RWPE2 (cell line): ENCODE measurements around the gene SERPINB6.
"Not testable (repeated sequence)": the region's sequence is repeated elsewhere in the genome, so short reads cannot be mapped to it uniquely, and the experiment has no call there.

ENCODE experiments used
- ATAC-seq: fragments of 200-7000 bp; cut with Tn5 transposase; 3 replicates; pipeline ENCODE4 v1.9.1; 2021; ENCODE audit warnings: low read depth
- DNase-seq: peaks from one replicate; pipeline ENCODE4 v3.0.0-alpha.2; 2020; ENCODE audit warnings: low spot score
- H3K27ac ChIP-seq: fragments of 450-650 bp; 2 replicates; pipeline ENCODE4 v1.5.1; 2017; ENCODE audit warnings: mild to moderate bottlenecking; ENCODE audit not compliant: poor library complexity, severe bottlenecking
- H3K27me3 ChIP-seq: fragments of 250-450 bp; sonication (Bioruptor Pico); 2 replicates; pipeline ENCODE4 v1.5.1; 2021; ENCODE audit warnings: mild to moderate bottlenecking, moderate library complexity; ENCODE audit not compliant: insufficient read depth, poor library complexity, severe bottlenecking
- H3K36me3 ChIP-seq: fragments of 250-450 bp; sonication (Bioruptor Pico); 2 replicates; pipeline ENCODE4 v1.5.1; 2020; ENCODE audit warnings: low read depth, mild to moderate bottlenecking, moderate library complexity
- H3K4me1 ChIP-seq: fragments of 250-450 bp; sonication (Bioruptor Pico); 2 replicates; pipeline ENCODE4 v1.5.1; 2021; ENCODE audit warnings: mild to moderate bottlenecking, moderate library complexity; ENCODE audit not compliant: insufficient read depth, poor library complexity, severe bottlenecking
- H3K4me3 ChIP-seq: fragments of 250-450 bp; sonication (Bioruptor Pico); 2 replicates; pipeline ENCODE4 v1.5.1; 2021; ENCODE audit warnings: mild to moderate bottlenecking, moderate library complexity; ENCODE audit not compliant: severe bottlenecking
- H3K9me3 ChIP-seq: fragments of 250-450 bp; sonication (Bioruptor Pico); 2 replicates; pipeline ENCODE4 v1.5.1; 2021; ENCODE audit warnings: mild to moderate bottlenecking, moderate library complexity; ENCODE audit not compliant: severe bottlenecking
- TF ChIP-seq, protein P1 (sequence below): fragments of 450-650 bp; IDR thresholded peaks from one replicate; pipeline ENCODE4 v1.5.1; 2017; ENCODE audit warnings: mild to moderate bottlenecking, moderate library complexity; ENCODE audit not compliant: poor library complexity, severe bottlenecking

Gene SERPINB6

DNA sequence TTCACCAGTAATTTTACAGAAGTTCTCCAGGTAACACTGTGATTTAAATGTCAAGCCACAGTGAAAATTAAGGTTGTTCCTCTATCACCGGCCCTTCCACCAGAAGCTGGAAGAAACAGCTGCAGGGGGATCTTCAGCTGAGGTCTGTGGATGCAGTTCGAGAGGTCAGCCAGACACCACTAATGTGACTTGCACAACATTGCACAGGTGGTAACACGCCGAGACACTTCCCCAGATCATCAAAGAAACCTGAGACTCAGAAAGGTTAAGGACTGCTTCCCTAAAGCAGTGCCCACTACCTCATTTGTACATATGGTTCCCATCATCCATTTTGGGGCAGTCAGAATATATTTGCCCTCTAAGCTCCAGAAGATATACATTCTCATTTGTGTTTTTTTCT, 60.2 kb downstream of the SERPINB6 start:
- H3K36me3 ChIP-seq: no peaks in the 10 kb centered on the region
- H3K4me3 ChIP-seq: no peak overlapping the region
- no peaks in the 10 kb centered on the region for H3K27me3 ChIP-seq
- no peaks in the 10 kb centered on the region for H3K9me3 ChIP-seq
- ATAC-seq: 0 out of 3 replicates have a peak, but pooled peaks have one; percentile 33
- TF ChIP-seq, protein P1, sequence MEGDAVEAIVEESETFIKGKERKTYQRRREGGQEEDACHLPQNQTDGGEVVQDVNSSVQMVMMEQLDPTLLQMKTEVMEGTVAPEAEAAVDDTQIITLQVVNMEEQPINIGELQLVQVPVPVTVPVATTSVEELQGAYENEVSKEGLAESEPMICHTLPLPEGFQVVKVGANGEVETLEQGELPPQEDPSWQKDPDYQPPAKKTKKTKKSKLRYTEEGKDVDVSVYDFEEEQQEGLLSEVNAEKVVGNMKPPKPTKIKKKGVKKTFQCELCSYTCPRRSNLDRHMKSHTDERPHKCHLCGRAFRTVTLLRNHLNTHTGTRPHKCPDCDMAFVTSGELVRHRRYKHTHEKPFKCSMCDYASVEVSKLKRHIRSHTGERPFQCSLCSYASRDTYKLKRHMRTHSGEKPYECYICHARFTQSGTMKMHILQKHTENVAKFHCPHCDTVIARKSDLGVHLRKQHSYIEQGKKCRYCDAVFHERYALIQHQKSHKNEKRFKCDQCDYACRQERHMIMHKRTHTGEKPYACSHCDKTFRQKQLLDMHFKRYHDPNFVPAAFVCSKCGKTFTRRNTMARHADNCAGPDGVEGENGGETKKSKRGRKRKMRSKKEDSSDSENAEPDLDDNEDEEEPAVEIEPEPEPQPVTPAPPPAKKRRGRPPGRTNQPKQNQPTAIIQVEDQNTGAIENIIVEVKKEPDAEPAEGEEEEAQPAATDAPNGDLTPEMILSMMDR: no peak
- DNase-seq: no peak
- no peaks in the 10 kb centered on the region for H3K4me1 ChIP-seq
- no peak overlapping the region for H3K27ac ChIP-seq

DNA sequence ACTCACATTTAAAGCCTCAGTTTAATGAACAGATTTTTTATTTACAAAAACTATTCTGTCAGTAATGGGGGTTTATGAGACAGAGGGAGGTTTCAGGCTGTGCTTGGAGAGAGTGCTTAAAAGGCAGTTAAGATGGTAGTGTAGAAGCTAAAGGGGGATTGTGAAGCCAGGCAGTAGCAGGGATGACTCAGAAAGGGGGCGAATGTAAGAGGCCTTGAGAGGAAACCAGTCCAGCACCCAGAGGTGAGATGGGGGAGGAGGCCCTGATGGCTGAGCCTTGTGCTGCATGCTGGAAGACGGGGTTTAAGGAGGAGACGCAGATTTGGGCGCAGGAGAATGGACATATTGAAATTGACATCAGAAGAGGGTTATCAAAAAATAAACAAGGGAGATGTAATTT, 61.6 kb downstream of the SERPINB6 start:
- H3K27ac ChIP-seq: no peak overlapping the region
- TF ChIP-seq, protein P1: no peak
- no peaks in the 10 kb centered on the region for H3K36me3 ChIP-seq
- no peak overlapping the region for H3K4me3 ChIP-seq
- no peaks in the 10 kb centered on the region for H3K4me1 ChIP-seq
- no peak for ATAC-seq
- DNase-seq: no peak
- no peaks in the 10 kb centered on the region for H3K27me3 ChIP-seq
- H3K9me3 ChIP-seq: no peaks in the 10 kb centered on the region

DNA sequence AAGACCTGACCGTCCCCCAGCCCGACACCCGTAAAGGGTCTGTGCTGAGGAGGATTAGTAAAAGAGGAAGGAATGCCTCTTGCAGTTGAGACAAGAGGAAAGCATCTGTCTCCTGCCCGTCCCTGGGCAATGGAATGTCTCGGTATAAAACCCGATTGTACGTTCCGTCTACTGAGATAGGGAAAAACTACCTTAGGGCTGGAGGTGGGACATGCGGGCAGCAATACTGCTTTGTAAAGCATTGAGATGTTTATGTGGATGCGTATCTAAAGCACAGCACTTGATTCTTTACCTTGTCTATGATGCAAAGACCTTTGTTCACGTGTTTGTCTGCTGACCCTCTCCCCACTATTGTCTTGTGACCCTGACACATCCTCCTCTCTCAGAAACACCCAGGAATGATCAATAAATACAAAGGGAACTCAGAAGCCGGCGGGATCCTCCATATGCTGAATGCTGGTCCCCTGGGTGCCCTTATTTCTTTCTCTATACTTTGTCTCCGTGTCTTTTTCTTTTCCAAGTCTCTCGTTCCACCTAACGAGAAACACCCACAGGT, 62.2 kb downstream of the SERPINB6 start:
- not testable (repeated sequence) for H3K27ac ChIP-seq, H3K9me3 ChIP-seq, H3K4me1 ChIP-seq

DNA sequence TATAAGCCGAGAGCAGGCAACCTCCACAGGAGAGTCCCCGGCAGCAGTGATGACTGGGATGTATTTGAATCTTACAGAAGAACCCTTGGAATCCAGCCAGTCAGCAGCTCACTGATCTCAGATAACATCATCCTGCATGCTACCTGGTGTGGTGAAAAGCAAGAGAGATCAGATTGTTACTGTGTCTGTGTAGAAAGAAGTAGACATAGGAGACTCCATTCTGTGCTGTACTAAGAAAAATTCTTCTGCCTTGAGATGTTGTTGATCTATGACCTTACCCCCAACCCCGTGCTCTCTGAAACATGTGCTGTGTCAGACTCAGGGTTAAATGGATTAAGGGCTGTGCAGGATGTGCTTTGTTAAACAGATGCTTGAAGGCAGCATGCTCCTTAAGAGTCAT, 62.9 kb downstream of the SERPINB6 start:
- not testable (repeated sequence) for H3K27ac ChIP-seq, H3K4me3 ChIP-seq, DNase-seq, H3K27me3 ChIP-seq, H3K4me1 ChIP-seq, H3K36me3 ChIP-seq, H3K9me3 ChIP-seq
- peak; percentile 50; the same call in 1 of the 3 replicates for ATAC-seq

More for the DNA sequence above, 62.2 kb downstream of the SERPINB6 start:
- not testable (repeated sequence) for H3K27me3 ChIP-seq, ATAC-seq, H3K36me3 ChIP-seq, DNase-seq, H3K4me3 ChIP-seq

DNA sequence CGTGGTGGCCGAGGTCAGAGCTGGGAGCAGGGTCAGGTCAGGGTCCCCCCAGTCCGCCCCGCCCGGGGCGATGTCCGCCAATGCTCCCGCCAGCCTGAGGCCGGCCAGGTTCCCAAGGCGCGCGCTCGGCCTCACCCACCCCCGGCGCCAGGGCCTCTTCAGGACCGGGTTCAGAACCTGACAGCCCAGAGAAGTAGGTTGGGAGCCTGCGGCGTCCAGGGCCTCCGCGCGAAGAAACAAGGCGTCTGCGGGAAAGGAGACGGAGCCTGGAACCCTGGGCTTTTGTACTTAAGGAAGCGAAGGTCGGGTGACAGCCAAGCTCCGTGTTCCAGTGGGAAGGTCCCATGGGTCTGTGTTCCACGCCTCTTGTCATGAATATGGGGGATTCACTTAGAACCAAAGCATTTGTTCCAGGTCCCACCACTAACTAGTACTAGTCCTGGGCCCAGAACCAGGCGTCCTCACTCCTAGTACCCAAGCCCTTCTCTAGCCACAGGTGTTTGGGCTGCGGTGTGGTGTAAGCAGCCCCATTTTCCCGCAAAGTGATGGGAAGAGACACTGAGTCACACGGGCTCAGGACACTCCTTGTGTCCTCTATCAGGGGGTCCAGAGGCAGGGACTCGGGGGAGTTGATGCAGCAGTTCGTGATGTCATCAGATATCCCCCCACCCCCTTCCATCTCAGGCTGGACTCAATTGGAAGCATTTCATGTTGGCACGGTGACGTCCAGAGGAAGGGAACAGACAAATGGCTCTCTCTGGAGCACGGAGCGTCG, 67.8 kb downstream of the SERPINB6 start:
- not testable (repeated sequence) for H3K4me3 ChIP-seq, H3K27me3 ChIP-seq, DNase-seq, H3K27ac ChIP-seq, H3K9me3 ChIP-seq, H3K4me1 ChIP-seq, H3K36me3 ChIP-seq
- peak; percentile 50; the same call in 1 of the 3 replicates for ATAC-seq

DNA sequence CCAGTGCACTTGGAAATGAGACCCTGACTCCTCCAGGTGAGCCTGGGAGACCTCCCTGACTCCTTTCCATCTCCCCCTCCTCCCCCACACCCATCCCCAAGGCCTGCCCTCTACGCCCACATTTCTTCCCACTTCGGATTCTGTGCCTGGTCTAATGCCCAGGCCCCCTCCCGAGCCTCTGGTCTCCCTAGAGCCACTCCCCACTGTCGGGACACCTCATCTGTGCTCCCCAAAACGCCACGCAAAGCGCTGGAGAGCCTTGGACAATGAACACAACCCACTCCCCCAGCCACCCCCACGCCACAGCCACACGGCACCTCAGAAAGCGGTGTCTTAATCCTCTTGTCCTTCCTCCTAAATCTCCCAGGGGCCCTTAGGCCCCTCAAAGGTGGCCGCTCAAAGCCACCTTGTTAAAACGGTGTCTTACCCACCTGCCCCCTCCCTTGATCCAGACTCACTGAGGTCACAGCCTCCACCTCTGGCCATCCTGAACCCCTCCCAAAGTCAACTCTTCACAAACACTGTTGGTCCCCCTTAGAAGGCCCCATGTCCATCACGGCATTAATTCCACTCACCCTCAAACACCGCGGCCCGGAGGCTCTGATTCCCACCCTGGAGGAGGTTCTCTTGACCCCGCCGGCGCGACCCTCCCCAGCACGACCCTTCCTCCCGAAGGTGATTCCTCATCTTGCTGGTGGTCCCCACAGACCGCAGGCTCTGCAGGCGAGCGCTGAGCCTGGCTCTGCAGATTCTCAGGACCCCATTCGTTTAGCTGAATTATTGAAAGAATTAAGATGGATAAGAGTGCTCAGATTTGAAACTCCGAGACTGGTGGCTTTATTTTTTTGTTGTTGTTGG, 69.5 kb downstream of the SERPINB6 start:
- H3K27me3 ChIP-seq, H3K9me3 ChIP-seq, H3K4me1 ChIP-seq, ATAC-seq, H3K36me3 ChIP-seq, DNase-seq, H3K27ac ChIP-seq, H3K4me3 ChIP-seq: not testable (repeated sequence)
